ENCODE results near the gene MSLN. TPM values are rescaled to one million over a fixed set of nuclear protein-coding genes. Genes with fewer than 3 reads are reported as not detected.

Gene MSLN
- not detected in 2 replicates for total RNA-seq

GRCh38 chr16:760545-761343 lies at the start of gene MSLN:
Gene MSLN (plus strand): TSS chr16:760734. CDS start chr16:762681, 1,947 bp downstream.

GRCh38 chr16:714558-715476 lies 45.7 kb upstream of the MSLN start, which contains the start of gene METRN:
Gene METRN (plus strand): TSS chr16:715118. CDS start chr16:715290, 172 bp downstream.

GRCh38 chr16:720990-721764 lies 39.4 kb upstream of the MSLN start, which contains the start of gene ANTKMT:
Gene ANTKMT (plus strand): TSS chr16:721146. CDS start chr16:721275, 129 bp downstream.

GRCh38 chr16:726438-727290 lies 33.9 kb upstream of the MSLN start, which contains the start of the genes CCDC78 and HAGHL:
Gene CCDC78 (minus strand): TSS chr16:726443. CDS start chr16:726367, 76 bp downstream.
Gene HAGHL (plus strand): TSS chr16:727106. CDS start chr16:727510, 404 bp downstream.

DNA sequence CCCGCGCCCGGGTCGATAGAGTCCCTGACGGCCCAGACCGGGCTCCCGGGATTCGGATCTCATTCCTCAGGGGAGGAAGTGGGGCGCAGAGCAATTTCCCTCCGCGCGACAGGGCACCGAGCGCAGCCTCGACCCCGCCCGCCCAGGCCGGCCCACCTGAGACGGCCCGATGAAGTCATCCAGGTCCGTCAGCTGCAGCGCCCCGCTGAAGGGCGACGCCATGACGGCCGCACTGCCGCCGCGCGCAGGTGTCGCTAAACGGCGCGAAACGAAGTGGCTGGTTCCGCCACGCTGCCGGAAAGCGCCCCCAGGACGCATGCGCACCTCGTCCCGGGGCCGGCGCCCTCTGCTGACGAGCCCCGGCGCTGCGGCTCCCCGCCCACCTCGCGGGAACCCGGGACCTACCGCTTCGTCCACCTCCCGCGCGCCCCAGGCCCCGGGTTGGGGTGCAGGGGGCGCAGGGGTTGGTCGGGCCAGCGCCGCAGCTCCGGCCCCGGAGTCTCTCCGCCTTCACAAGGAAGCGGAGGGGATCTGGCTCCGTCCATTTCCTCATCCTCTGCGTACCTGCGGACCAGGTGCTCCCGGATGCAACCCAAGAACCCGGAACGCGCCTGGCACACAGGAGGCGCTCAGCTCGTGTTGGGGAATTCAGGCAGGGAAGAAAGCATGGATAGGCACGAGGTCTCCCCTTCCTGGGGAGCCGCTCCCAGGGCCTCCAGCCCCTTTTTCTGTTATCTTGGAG lies 19.6 kb upstream of the MSLN start, which contains the start of gene CIAO3:
CIAO3 (minus strand) TSS at position 234 of the 742 bp plus-strand sequence; CDS start at position 222, 12 bp downstream.

DNA sequence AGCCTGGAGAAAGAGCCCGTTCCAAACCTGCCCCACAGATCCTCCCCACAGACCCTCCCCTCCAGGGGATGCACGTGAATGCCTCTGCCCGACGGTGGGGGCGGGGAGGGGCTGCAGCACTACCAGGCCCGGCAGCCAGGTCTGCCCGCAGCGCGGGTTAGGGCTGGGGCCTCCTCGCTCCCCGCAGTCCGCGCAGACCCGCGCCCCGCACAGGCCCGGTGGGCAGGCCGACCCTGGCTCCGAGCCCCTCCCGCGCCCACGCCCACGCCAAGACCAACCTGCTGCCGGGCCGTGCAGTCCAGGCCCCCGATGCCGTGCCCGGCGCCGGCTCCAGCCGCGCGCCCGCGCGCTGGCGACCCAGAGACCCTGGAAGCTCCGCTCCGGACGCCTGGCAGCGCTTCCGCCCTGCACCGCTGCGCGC lies 27.5 kb downstream of the MSLN start, which contains the start of gene RPUSD1:
RPUSD1 (minus strand) TSS at position 404 of the 421 bp plus-strand sequence. CDS start 644 bp downstream, outside the sequence.

GRCh38 chr16:788399-789126 lies 28.0 kb downstream of the MSLN start, which contains the start of gene CHTF18:
Gene CHTF18 (plus strand): TSS chr16:788620. CDS start chr16:788685, 65 bp downstream.

DNA sequence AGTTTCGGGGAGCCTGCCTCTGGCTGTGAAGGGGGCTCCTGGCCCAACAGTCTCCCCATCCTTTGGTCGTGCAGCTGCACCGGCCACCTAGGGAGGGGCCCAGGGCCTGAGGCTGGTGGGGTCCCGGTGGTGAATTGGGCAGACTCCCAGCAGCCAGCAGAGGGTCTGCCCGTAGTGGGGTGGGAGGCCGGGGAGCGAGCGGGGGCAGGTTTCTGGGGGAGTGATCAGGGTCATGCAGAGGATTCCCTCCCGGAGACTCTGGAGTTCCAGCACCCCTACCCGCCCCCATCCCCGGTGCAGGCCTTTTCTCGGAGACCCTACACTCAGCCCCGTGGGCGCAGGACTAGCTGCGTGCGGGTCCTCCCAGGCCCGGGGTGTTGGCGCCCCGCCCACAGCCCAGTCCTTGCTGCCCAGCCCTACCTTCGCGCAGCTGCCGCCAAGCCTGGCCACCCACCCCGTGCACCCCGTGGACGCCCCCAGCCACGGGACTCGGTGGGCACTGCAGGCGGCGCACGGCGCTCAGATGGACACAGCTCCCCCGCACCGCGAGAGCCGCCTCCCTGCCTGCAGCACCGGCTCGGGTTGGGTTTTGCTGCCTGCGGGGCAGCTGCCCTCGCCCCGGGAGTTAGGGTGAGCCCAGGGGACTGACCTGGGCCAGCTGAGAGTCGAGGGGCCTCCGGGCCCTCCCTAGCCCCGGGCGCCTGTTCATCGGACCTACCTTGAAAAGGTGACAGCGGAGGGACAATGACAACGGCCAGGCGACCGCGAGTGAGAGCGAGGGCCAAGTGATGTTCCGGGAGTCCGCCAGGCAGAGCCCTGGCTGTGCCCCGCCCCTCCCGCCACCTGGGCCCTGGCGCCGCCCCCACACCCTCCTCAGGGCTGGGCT lies 39.7 kb downstream of the MSLN start, which contains the start of gene GNG13:
GNG13 (minus strand) TSS at position 787 of the 886 bp plus-strand sequence. CDS start 1,657 bp downstream, outside the sequence.

Other genes with a start within 250 kb of the MSLN start
- 13.9 and 15.9 TPM in 2 replicates for gene CAPN15, start 233.0 kb upstream of the MSLN start, total RNA-seq
- not detected in 2 replicates for gene PRR35, start 200.3 kb upstream of the MSLN start, total RNA-seq
- gene NHLRC4, start 193.7 kb upstream of the MSLN start, total RNA-seq = 1.1 and 4.7 TPM in 2 replicates
- gene PIGQ, start 190.8 kb upstream of the MSLN start, total RNA-seq = 16.7 and 23.0 TPM in 2 replicates
- gene RAB40C, start 170.7 kb upstream of the MSLN start, total RNA-seq = 6.5 and 8.2 TPM in 2 replicates
- 0.09 and 0.32 TPM in 2 replicates for gene WFIKKN1, start 129.7 kb upstream of the MSLN start, total RNA-seq
- 66.9 and 80.2 TPM in 2 replicates for gene METTL26, start 124.4 kb upstream of the MSLN start, total RNA-seq
- gene MCRIP2, start 118.9 kb upstream of the MSLN start, total RNA-seq = 9.0 and 12.9 TPM in 2 replicates
- gene WDR90, start 111.4 kb upstream of the MSLN start, total RNA-seq = 8.5 TPM in 2 replicates
- gene RHOT2, start 92.6 kb upstream of the MSLN start, total RNA-seq = 30.1 and 32.0 TPM in 2 replicates
- gene RHBDL1, start 85.1 kb upstream of the MSLN start, total RNA-seq = 3.9 and 5.0 TPM in 2 replicates
- 187 and 202 TPM in 2 replicates for gene STUB1, start 80.3 kb upstream of the MSLN start, total RNA-seq
- 18.1 and 22.9 TPM in 2 replicates for gene JMJD8, start 76.4 kb upstream of the MSLN start, total RNA-seq
- 3.8 and 5.2 TPM in 2 replicates for gene WDR24, start 70.3 kb upstream of the MSLN start, total RNA-seq
- under 0.01 and 0.09 TPM in 2 replicates for gene FBXL16, start 54.9 kb upstream of the MSLN start, total RNA-seq
- gene METRN, start 45.6 kb upstream of the MSLN start, total RNA-seq = 67.3 and 101 TPM in 2 replicates
- gene ANTKMT, start 39.6 kb upstream of the MSLN start, total RNA-seq = 12.5 and 23.6 TPM in 2 replicates
- gene CCDC78, start 34.3 kb upstream of the MSLN start, total RNA-seq = 0.34 and 2.0 TPM in 2 replicates
- 9.7 and 15.1 TPM in 2 replicates for gene HAGHL, start 33.6 kb upstream of the MSLN start, total RNA-seq
- gene CIAO3, start 19.7 kb upstream of the MSLN start, total RNA-seq = 24.3 and 32.0 TPM in 2 replicates
- 15.3 and 15.8 TPM in 2 replicates for gene RPUSD1, start 27.6 kb downstream of the MSLN start, total RNA-seq
- 1.7 and 3.0 TPM in 2 replicates for gene CHTF18, start 27.9 kb downstream of the MSLN start, total RNA-seq
- not detected in 2 replicates for gene GNG13, start 40.0 kb downstream of the MSLN start, total RNA-seq
- 13.4 and 14.3 TPM in 2 replicates for gene LMF1, start 210.2 kb downstream of the MSLN start, total RNA-seq
- gene SOX8, start 221.0 kb downstream of the MSLN start, total RNA-seq = 0.16 and 0.17 TPM in 2 replicates

Measured in bronchial smooth muscle cell (primary cell).